Stimulated activated CD4-positive, alpha-beta T cell treated with anti-CD3 and anti-CD28 coated beads, Interleukin-12 subunit alpha, Interleukin-12 subunit beta, amount 100 ng/mL, for 24 hours (primary cell): ENCODE results near the gene MRPS14.

Experiments
- DNase-seq, 2 experiments: peaks; one replicate each; pipeline ENCODE4 v3.0.0-alpha.2; 2020; ENCODE audit warnings: low read depth in 2 of 2

Gene MRPS14

GRCh38 chr1:174988539-174988938 lies 34.7 kb downstream of the MRPS14 start:
- no peak for DNase-seq

- DNase-seq: no peak
Measured at GRCh38 chr1:174984952-174985351, 38.3 kb downstream of the MRPS14 start.

GRCh38 chr1:174982971-174983689 lies 40.1 kb downstream of the MRPS14 start:
- DNase-seq: no peak

GRCh38 chr1:174976436-174977108 lies 46.7 kb downstream of the MRPS14 start:
- DNase-seq: no peak

- DNase-seq: no peak
Measured at GRCh38 chr1:174975764-174976163, 47.5 kb downstream of the MRPS14 start.

DNA sequence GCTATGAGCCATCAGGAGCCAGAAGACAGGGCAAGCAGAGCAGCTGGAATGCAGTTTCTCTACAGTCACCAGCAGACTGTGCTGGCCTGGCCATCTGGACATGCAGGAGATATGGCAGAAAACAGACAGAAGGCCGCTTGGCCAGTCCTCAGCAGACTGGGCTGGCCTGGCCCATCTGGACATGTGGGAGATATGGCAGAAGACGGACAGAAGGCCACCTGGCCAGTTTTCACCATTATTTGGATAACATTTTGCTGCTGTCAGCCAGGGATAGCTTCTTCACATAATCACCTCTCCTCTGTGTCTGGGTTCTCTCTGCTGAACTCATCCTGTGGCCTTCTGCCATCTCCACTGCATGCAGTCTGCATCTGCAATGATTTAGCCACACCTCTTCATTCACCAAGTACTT lies 48.5 kb downstream of the MRPS14 start:
- no peak for DNase-seq

GRCh38 chr1:174971902-174972301 lies 51.3 kb downstream of the MRPS14 start:
- DNase-seq: no peak

GRCh38 chr1:174971466-174971865 lies 51.8 kb downstream of the MRPS14 start:
- DNase-seq: no peak

DNA sequence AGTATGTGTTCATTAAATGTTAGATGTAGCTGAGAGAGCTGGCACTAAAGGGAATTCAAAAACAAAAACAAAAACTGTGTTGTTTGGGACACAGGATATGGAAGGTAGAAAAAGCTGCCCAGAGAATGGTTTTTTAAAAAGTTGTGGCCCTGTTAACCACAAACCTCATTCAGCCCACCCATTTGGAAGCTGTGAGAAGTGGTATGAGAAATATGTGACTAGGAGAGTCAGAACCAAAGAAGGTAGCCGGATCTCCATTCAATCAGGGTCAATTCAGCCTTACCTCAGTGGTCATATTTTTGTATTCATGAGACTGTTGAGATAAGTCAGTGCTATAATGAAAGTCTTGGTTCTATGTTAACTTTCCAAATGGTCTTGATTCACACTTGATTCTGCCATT lies 53.2 kb downstream of the MRPS14 start:
- no peak for DNase-seq

DNA sequence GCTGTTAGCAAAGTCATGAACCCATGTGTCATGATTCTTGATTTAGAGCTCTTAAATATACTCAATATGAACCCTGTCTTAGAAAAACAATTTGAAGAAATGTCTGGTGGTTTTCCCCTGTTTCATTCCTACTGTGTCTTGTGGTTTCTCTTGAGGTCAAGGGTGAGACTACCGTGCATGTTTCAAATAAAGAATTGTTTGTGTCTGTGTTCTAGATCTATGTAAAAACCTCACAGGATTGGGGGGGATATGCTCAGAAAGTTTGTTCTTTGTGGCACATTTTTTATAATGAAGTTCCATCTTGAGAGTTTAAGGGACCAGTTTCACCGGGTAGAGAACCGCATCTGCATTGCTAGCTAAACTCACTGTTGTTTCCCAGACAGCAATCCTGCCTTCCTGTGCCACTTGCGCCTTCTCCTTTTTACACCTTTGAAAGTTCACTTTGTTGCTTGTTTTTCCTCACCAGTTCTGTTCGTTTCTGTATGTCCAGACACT lies 54.4 kb downstream of the MRPS14 start:
- no peak for DNase-seq

DNA sequence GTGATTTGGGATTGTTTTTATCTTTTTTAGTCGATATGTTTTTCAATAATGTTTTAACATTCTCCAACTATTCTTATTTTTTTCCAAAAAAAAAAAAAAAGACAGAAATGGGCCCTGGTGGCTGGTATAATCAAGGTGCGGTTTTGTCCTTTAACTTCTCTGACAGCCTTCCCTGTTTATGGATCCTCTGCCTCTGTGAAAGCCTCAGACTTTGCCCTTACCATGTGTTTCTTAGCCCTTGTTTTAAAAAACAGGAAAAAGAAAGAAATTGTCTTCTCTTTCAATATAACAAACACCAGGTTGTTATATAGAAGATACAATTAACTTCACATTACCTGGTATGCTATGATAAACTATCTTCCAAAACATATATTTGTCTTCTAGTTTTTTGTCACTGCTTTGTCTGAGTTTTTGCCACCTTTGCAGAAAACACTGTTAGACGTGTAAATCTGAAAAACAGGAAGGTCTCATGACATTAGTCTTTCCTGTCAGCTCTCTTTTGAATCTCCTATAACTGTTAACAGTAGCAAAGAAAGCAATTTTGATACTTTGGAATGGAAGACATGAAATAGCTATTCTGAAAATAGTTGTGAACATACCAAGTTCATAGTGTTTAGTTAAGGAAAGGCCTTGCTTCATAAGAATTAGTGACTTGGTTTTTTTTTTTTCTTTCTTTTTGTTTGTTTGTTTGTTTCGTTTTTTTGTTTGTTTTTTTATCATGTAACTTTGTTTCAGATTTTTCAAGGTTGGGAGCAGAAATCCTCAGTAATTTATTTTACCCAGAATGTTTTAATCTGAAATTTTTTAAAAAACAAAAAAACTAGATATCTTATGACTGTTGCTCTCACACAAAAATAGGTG lies 55.1 kb downstream of the MRPS14 start:
- no peak for DNase-seq

DNA sequence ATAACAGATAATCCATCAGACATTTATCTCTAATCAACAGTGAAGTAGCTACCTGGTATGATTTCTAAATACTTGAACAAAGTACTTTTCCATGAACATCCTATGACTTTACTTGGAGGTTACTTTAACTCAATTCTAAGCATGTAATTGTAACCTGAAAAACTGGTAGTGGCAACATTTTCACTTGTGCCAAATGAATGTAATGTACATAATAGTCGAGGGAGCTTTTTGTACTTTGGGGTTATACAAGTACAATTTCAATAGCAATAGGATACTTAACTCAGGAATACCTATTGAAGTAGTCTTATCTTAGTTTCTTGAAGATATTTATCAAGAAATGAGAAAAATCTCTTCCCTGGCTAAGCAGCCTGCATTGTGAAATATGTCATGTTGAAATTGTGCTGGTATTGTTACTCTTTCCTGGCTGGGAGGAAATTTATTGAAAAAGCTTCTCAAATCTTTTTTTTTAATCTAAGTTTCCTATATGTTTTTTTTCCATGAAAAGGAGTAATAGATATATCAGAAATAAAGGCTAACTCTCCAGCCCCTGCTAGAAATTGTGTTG lies 57.1 kb downstream of the MRPS14 start:
- DNase-seq: no peak

GRCh38 chr1:174965362-174966007 lies 57.7 kb downstream of the MRPS14 start:
- DNase-seq: no peak

- no peak for DNase-seq
Measured at GRCh38 chr1:174964972-174965361, 58.3 kb downstream of the MRPS14 start.

DNA sequence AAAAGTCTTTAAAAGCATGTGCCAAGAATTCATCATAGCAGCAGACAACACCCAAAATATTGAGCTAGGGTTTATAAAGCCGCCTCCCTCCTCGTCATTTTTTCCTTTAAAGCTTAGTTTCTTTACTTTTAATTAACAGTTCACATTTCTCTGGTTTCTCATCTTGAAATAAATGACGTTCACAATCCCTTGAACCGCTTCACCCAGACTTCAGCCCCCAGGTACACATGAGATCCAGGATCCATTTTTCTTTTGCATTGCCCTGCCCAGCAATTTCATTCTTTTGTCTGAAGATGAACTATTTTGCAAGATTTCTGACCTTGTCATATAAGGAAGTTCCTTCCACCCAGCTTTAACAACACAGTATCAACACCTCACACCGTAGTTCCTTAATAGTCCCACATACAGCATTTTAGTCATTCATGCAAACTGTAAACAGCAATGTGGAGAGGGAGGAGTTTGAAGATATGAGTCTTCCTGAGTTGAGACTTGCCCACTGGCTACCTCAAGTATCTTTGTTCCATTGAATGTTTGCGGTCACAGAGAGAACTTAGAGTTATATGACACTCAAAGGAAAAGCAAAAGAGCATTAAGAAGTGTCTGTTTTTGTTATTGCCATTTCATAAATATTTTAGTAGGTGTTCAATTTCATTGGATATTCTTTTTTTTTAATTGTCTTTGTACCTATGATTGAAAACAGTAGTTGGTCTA lies 58.8 kb downstream of the MRPS14 start:
- no peak for DNase-seq

GRCh38 chr1:174963529-174964125 lies 59.6 kb downstream of the MRPS14 start:
- no peak for DNase-seq
